ENCODE measurements around the gene USHBP1. TPM values are rescaled to one million over a fixed set of nuclear protein-coding genes. Genes with fewer than 3 reads are reported as not detected.

Gene USHBP1
- total and polyA plus RNA-seq, 2 of the 13 experiments (the other 11 are each of a cell fraction or from before 2014, with no cell fraction given), result 0.15 to 1.5 TPM

DNA sequence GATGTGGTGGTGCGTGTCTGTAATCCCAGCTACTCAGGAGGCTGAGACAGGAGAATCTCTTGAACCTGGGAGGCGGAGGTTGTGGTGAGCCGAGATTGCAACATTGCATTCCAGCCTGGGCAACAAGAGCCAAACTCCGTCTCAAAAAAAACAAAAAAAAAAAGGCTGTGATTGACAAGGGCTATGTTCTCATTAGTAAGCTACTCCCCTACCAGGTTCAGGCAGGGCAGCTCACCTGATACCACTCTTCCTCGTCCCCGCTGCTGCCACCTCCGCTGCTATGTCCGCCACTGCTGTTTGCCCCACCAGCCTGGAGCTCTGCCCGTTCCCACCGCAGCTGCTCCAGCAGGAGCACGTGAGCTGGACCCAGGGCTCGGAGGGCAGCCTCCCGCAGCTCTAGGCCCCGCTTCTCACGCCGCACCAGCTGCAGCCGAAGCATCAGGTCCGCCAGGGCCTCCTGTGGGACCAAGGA is 9.4 kb downstream of the USHBP1 start (continued):
- TF ChIP-seq, protein P1, sequence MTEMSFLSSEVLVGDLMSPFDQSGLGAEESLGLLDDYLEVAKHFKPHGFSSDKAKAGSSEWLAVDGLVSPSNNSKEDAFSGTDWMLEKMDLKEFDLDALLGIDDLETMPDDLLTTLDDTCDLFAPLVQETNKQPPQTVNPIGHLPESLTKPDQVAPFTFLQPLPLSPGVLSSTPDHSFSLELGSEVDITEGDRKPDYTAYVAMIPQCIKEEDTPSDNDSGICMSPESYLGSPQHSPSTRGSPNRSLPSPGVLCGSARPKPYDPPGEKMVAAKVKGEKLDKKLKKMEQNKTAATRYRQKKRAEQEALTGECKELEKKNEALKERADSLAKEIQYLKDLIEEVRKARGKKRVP (CRISPR knock-in tag; IDR thresholded peaks at IDR 0.05), result no peak
- TF ChIP-seq ZNF7 (CRISPR knock-in tag; IDR thresholded peaks at IDR 0.05), result 0 out of 2 replicates have a peak, but pooled peaks have one; percentile 17
- peak; percentile 60 for TF ChIP-seq SALL1 (CRISPR knock-in tag; IDR thresholded peaks at IDR 0.05)
- no peak for TF ChIP-seq NFE2 (CRISPR knock-in tag; IDR thresholded peaks at IDR 0.05)
- TF ChIP-seq ZNF891 (CRISPR knock-in tag; IDR thresholded peaks at IDR 0.05), result peak; percentile 61; the same call in 1 of the 2 replicates
- TF ChIP-seq ZNF556 (CRISPR knock-in tag; IDR thresholded peaks at IDR 0.05; ENCODE audit: borderline replicate concordance), result peak; percentile 21; the same call in 1 of the 2 replicates
- peak; percentile 95 for TF ChIP-seq ZMYM3 (CRISPR knock-in tag; IDR thresholded peaks at IDR 0.05)
- 0 out of 2 replicates have a peak, but pooled peaks have one; percentile 33 for TF ChIP-seq FOSL2 (CRISPR knock-in tag; IDR thresholded peaks at IDR 0.05)
- peak; percentile 93 for TF ChIP-seq ZNF441 (CRISPR knock-in tag; IDR thresholded peaks at IDR 0.05; ENCODE audit: borderline replicate concordance)
- peak; percentile 44; the same call in 1 of the 2 replicates for TF ChIP-seq ZNF768 (CRISPR knock-in tag; IDR thresholded peaks at IDR 0.05)
- TF ChIP-seq MAZ (IDR thresholded peaks at IDR 0.05; ENCODE audit: borderline replicate concordance, low read depth, low read length), result no peak
- peak; percentile 46; the same call in 1 of the 2 replicates for TF ChIP-seq MAZ (CRISPR knock-in tag; IDR thresholded peaks at IDR 0.05; ENCODE audit: low read depth)
- peak; percentile 65; the same call in 1 of the 2 replicates for TF ChIP-seq ADNP (CRISPR knock-in tag; IDR thresholded peaks at IDR 0.05)
- TF ChIP-seq NR2F2 (IDR thresholded peaks at IDR 0.05; ENCODE audit: borderline replicate concordance, low read depth), result peak; percentile 18; the same call in 1 of the 2 replicates
- TF ChIP-seq GABPB1 (CRISPR knock-in tag; IDR thresholded peaks at IDR 0.05), result peak; percentile 63; the same call in 1 of the 2 replicates
- peak; percentile 38; the same call in 1 of the 2 replicates for TF ChIP-seq ZNF644 (CRISPR knock-in tag; IDR thresholded peaks at IDR 0.05; ENCODE audit: low read depth)
- TF ChIP-seq ZNF589 (CRISPR knock-in tag; conservative IDR thresholded peaks at IDR 0.05), result no peak
- TF ChIP-seq, protein P2, sequence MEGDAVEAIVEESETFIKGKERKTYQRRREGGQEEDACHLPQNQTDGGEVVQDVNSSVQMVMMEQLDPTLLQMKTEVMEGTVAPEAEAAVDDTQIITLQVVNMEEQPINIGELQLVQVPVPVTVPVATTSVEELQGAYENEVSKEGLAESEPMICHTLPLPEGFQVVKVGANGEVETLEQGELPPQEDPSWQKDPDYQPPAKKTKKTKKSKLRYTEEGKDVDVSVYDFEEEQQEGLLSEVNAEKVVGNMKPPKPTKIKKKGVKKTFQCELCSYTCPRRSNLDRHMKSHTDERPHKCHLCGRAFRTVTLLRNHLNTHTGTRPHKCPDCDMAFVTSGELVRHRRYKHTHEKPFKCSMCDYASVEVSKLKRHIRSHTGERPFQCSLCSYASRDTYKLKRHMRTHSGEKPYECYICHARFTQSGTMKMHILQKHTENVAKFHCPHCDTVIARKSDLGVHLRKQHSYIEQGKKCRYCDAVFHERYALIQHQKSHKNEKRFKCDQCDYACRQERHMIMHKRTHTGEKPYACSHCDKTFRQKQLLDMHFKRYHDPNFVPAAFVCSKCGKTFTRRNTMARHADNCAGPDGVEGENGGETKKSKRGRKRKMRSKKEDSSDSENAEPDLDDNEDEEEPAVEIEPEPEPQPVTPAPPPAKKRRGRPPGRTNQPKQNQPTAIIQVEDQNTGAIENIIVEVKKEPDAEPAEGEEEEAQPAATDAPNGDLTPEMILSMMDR (CRISPR knock-in tag; IDR thresholded peaks at IDR 0.05), result no peak; the same call in 1 of the 2 replicates
- TF ChIP-seq, protein P3, sequence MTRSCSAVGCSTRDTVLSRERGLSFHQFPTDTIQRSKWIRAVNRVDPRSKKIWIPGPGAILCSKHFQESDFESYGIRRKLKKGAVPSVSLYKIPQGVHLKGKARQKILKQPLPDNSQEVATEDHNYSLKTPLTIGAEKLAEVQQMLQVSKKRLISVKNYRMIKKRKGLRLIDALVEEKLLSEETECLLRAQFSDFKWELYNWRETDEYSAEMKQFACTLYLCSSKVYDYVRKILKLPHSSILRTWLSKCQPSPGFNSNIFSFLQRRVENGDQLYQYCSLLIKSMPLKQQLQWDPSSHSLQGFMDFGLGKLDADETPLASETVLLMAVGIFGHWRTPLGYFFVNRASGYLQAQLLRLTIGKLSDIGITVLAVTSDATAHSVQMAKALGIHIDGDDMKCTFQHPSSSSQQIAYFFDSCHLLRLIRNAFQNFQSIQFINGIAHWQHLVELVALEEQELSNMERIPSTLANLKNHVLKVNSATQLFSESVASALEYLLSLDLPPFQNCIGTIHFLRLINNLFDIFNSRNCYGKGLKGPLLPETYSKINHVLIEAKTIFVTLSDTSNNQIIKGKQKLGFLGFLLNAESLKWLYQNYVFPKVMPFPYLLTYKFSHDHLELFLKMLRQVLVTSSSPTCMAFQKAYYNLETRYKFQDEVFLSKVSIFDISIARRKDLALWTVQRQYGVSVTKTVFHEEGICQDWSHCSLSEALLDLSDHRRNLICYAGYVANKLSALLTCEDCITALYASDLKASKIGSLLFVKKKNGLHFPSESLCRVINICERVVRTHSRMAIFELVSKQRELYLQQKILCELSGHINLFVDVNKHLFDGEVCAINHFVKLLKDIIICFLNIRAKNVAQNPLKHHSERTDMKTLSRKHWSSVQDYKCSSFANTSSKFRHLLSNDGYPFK (CRISPR knock-in tag; IDR thresholded peaks at IDR 0.05; ENCODE audit: borderline replicate concordance), result peak; percentile 74; the same call in 1 of the 2 replicates
- TF ChIP-seq ZSCAN31 (CRISPR knock-in tag; IDR thresholded peaks at IDR 0.05; ENCODE audit: low read depth), result peak; percentile 58; the same call in 1 of the 2 replicates
- TF ChIP-seq RARA (CRISPR knock-in tag; IDR thresholded peaks at IDR 0.05), result peak; percentile 40; the same call in 1 of the 2 replicates
- TF ChIP-seq NFKB2 (CRISPR knock-in tag; IDR thresholded peaks at IDR 0.05; ENCODE audit: borderline replicate concordance), result peak; percentile 52; the same call in 1 of the 2 replicates
- TF ChIP-seq YY1 (IDR thresholded peaks at IDR 0.05; ENCODE audit: insufficient read depth, insufficient replicate concordance, low read depth, low read length), result peak; percentile 38
- 0 out of 2 replicates have a peak, but pooled peaks have one; percentile 67 for TF ChIP-seq ZNF747 (CRISPR knock-in tag; IDR thresholded peaks at IDR 0.05; ENCODE audit: borderline replicate concordance)
- TF ChIP-seq CEBPB (IDR thresholded peaks at IDR 0.05; ENCODE audit: borderline replicate concordance, low read depth, low read length), result peak; percentile 40; the same call in 1 of the 2 replicates
- TF ChIP-seq CEBPG (CRISPR knock-in tag; IDR thresholded peaks at IDR 0.05), result peak; percentile 76
- no peak for TF ChIP-seq ATRX (CRISPR knock-in tag; IDR thresholded peaks at IDR 0.05; ENCODE audit: borderline replicate concordance)

All from HepG2 (cell line).